Measurements from ENCODE around the gene CAMK1D. TPM values are rescaled to one million over a fixed set of nuclear protein-coding genes. Genes with fewer than 3 reads are reported as not detected.

Gene CAMK1D
- total RNA-seq, 1 donor = 11.2 TPM

DNA sequence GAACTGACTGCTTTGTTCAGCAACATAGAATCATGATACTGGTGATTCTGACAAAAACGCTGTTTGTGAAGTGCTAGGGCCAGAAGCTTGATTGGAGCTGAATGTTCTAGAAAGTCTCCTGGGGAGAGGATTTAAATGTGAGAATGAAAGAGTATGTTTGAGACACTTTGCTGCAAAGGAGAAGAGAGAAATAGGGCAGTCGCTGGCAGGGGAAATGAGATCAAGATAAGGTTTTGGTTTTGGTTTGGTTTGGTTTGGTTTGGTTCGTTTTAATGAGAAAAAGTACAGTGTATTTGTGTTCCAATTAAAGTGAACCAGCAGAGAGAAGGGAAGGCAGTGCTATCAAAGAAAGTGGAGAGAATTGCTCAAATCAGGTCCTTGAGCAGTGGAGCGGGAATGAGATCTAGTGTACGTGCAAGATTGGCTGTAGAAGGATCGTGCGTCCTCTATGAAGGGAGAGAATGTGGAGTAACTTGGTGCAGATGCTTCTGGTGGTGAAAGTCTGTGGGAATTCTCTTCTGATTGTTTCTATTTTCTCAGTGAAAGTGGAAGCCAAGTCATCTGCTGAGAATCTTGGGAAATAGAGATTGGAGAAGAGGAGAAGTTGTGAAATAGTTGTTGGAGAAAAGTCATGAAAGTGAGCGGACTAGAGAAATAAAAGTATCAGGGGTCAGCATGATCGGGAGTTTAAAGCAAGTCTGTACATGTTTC lies 381.6 kb downstream of the CAMK1D start:
- Histone ChIP-seq H3K4me1 (ENCODE audit: insufficient read depth, low read length) (no peaks in the 10 kb centered on the region), H3K79me2 (ENCODE audit: insufficient read depth, low read length) (no peaks in the 10 kb centered on the region), H2AFZ (ENCODE audit: low read length) (peak overlapping the region; percentile 67), H3K4me3 (ENCODE audit: insufficient read depth, low read length) (peak overlapping the region; percentile 51), H3K27me3 (ENCODE audit: insufficient read depth, low read length) (peaks cover 3% of the 10 kb centered on the region), H3K4me2 (ENCODE audit: insufficient read depth, low read length) (peak overlapping the region; percentile 58), H3K9me3 (ENCODE audit: low read depth, low read length) (no peaks in the 10 kb centered on the region), H3K27ac (ENCODE audit: low read depth, low read length) (peak overlapping the region; percentile 43), H4K20me1 (ENCODE audit: insufficient read depth, low read length) (no peaks in the 10 kb centered on the region), H3K36me3 (ENCODE audit: insufficient read depth, low read length) (no peaks in the 10 kb centered on the region)
- TF ChIP-seq, protein P1, sequence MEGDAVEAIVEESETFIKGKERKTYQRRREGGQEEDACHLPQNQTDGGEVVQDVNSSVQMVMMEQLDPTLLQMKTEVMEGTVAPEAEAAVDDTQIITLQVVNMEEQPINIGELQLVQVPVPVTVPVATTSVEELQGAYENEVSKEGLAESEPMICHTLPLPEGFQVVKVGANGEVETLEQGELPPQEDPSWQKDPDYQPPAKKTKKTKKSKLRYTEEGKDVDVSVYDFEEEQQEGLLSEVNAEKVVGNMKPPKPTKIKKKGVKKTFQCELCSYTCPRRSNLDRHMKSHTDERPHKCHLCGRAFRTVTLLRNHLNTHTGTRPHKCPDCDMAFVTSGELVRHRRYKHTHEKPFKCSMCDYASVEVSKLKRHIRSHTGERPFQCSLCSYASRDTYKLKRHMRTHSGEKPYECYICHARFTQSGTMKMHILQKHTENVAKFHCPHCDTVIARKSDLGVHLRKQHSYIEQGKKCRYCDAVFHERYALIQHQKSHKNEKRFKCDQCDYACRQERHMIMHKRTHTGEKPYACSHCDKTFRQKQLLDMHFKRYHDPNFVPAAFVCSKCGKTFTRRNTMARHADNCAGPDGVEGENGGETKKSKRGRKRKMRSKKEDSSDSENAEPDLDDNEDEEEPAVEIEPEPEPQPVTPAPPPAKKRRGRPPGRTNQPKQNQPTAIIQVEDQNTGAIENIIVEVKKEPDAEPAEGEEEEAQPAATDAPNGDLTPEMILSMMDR (IDR thresholded peaks at IDR 0.05; ENCODE audit: extremely low read depth, low read depth, low read length) = no peak
- no peak for DNase-seq (ENCODE audit: insufficient read length, low spot score, missing footprints)

DNA sequence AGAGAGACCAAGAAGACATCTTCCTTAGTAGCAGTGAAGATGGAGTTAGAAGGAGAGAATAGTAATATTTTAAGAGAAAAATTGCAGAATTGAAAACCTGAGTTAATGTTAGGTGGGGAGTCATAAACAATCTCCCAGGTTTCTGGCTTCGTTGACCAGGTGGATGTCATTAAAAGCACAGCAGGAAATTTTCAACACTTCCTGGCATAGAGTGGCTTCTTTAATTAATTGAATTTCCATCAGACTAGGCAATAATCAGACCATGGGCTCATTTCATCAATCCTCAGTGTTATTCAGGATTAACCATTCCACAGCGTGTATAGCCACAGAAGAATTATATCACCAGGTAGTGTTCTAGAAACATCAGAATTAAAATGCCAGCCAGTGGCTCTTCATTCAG lies 383.9 kb downstream of the CAMK1D start:
- Histone ChIP-seq H3K79me2 (ENCODE audit: insufficient read depth, low read length) (no peaks in the 10 kb centered on the region), H2AFZ (ENCODE audit: low read length) (no peak overlapping the region), H3K4me1 (ENCODE audit: insufficient read depth, low read length) (no peaks in the 10 kb centered on the region), H3K27me3 (ENCODE audit: insufficient read depth, low read length) (peaks cover 5% of the 10 kb centered on the region), H4K20me1 (ENCODE audit: insufficient read depth, low read length) (no peaks in the 10 kb centered on the region), H3K9me3 (ENCODE audit: low read depth, low read length) (no peaks in the 10 kb centered on the region), H3K4me2 (ENCODE audit: insufficient read depth, low read length) (no peak overlapping the region), H3K36me3 (ENCODE audit: insufficient read depth, low read length) (no peaks in the 10 kb centered on the region), H3K27ac (ENCODE audit: low read depth, low read length) (no peak overlapping the region), H3K4me3 (ENCODE audit: insufficient read depth, low read length) (no peak overlapping the region)
- TF ChIP-seq, protein P1 (IDR thresholded peaks at IDR 0.05; ENCODE audit: extremely low read depth, low read depth, low read length) = no peak
- no peak for DNase-seq (ENCODE audit: insufficient read length, low spot score, missing footprints)

DNA sequence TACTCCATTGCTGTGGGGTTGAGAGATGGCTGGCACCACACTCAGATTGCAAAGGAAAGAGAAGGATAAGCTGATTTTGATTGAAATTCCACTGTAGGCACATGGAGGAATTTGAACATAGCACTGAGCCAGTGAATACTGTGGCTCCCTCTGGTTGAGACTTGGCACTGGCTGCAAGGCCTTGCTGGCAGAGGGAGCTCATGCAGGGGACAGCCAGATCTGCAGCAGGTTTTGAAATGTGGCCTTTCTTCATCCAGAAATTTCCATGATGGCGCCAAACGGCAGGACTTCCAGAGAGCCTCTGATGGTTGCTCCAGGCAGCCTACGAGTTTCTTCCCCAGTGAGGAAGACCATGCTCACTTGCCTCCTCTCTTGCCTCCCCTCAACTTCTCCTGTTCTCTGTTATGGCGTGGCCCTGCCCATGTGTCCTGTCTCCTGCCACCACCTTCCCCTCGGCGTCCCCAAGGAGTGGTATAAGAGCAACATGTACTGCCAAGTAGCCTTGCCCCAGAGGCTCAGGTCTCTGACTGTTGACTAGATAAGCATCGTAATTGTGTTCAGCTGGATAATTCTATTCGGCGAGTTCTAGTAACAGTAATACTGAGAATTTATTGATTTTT lies 386.6 kb downstream of the CAMK1D start:
- TF ChIP-seq, protein P1 (IDR thresholded peaks at IDR 0.05; ENCODE audit: extremely low read depth, low read depth, low read length) = no peak
- H3K4me1 ChIP-seq (ENCODE audit: insufficient read depth, low read length) = no peaks in the 10 kb centered on the region
- H3K27ac ChIP-seq (ENCODE audit: low read depth, low read length) = no peak overlapping the region
- H3K79me2 ChIP-seq (ENCODE audit: insufficient read depth, low read length) = no peaks in the 10 kb centered on the region
- H3K4me2 ChIP-seq (ENCODE audit: insufficient read depth, low read length) = no peak overlapping the region
- H3K9me3 ChIP-seq (ENCODE audit: low read depth, low read length) = no peaks in the 10 kb centered on the region
- H2AFZ ChIP-seq (ENCODE audit: low read length) = no peak overlapping the region
- H4K20me1 ChIP-seq (ENCODE audit: insufficient read depth, low read length) = no peaks in the 10 kb centered on the region
- no peak for DNase-seq (ENCODE audit: insufficient read length, low spot score, missing footprints)
- H3K27me3 ChIP-seq (ENCODE audit: insufficient read depth, low read length) = peaks cover 11% of the 10 kb centered on the region
- no peaks in the 10 kb centered on the region for H3K36me3 ChIP-seq (ENCODE audit: insufficient read depth, low read length)
- no peak overlapping the region for H3K4me3 ChIP-seq (ENCODE audit: insufficient read depth, low read length)

DNA sequence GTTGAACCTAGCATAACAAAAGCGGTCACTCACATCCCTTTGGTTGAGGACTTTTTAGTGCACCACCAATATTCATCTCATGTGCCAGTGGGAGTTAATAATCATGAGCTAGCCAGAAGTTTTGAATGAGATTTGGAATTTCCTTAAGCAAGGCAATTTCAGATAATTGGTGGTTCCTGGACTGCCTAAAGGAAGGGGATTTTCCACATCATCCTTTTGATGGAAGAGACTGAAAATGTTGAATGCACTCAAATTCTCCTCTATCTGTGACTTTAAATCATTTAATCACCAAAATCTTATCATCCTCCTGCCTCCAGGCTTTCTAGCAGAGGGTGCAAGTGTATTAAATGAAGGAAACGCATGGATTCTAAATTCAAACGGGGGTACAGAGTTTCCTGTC lies 391.5 kb downstream of the CAMK1D start:
- Histone ChIP-seq H3K79me2 (ENCODE audit: insufficient read depth, low read length) (no peaks in the 10 kb centered on the region), H3K4me1 (ENCODE audit: insufficient read depth, low read length) (no peaks in the 10 kb centered on the region), H3K36me3 (ENCODE audit: insufficient read depth, low read length) (no peaks in the 10 kb centered on the region), H4K20me1 (ENCODE audit: insufficient read depth, low read length) (no peaks in the 10 kb centered on the region), H3K27ac (ENCODE audit: low read depth, low read length) (no peak overlapping the region), H3K27me3 (ENCODE audit: insufficient read depth, low read length) (peaks cover 14% of the 10 kb centered on the region), H3K9me3 (ENCODE audit: low read depth, low read length) (no peaks in the 10 kb centered on the region), H3K4me2 (ENCODE audit: insufficient read depth, low read length) (no peak overlapping the region), H3K4me3 (ENCODE audit: insufficient read depth, low read length) (no peak overlapping the region), H2AFZ (ENCODE audit: low read length) (no peak overlapping the region)
- no peak for DNase-seq (ENCODE audit: insufficient read length, low spot score, missing footprints)
- TF ChIP-seq, protein P1 (IDR thresholded peaks at IDR 0.05; ENCODE audit: extremely low read depth, low read depth, low read length) = no peak

Data from osteoblast (primary cell).